Tibial nerve (tissue), 4 donors: Measurements from ENCODE around the gene LRRC28.

Source experiments
- EP300 ChIP-seq, 2 donors: sonication (generic); formaldehyde crosslinking; IDR thresholded peaks; one replicate each; pipeline ENCODE4 v1.6.1; 2017; ENCODE audit warnings: antibody characterized with exemption in 2 of 2, mild to moderate bottlenecking in 1 of 2
- POLR2A ChIP-seq, 2 donors: fragments of 450-650 bp; IDR thresholded peaks; one replicate each; pipeline ENCODE4 v1.6.1; 2017; ENCODE audit warnings: antibody characterized with exemption in 2 of 2, mild to moderate bottlenecking in 2 of 2, moderate library complexity in 2 of 2
- TF ChIP-seq, protein P1 (sequence below), 5 experiments: fragments of 200-600 bp in 3 of 5; fragments of 450-650 bp in 2 of 5; sonication (generic) in 3 of 5; IDR thresholded peaks; one replicate each; pipeline ENCODE4 v1.5.1; 2016 to 2019; ENCODE audit warnings: antibody characterized with exemption in 5 of 5, mild to moderate bottlenecking in 3 of 5, moderate library complexity in 2 of 5

GRCh38 chr15:99296386-99296785, 45.1 kb downstream of the LRRC28 start:
- TF ChIP-seq, protein P1, sequence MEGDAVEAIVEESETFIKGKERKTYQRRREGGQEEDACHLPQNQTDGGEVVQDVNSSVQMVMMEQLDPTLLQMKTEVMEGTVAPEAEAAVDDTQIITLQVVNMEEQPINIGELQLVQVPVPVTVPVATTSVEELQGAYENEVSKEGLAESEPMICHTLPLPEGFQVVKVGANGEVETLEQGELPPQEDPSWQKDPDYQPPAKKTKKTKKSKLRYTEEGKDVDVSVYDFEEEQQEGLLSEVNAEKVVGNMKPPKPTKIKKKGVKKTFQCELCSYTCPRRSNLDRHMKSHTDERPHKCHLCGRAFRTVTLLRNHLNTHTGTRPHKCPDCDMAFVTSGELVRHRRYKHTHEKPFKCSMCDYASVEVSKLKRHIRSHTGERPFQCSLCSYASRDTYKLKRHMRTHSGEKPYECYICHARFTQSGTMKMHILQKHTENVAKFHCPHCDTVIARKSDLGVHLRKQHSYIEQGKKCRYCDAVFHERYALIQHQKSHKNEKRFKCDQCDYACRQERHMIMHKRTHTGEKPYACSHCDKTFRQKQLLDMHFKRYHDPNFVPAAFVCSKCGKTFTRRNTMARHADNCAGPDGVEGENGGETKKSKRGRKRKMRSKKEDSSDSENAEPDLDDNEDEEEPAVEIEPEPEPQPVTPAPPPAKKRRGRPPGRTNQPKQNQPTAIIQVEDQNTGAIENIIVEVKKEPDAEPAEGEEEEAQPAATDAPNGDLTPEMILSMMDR (IDR thresholded peaks at IDR 0.05) = no peak
- TF ChIP-seq POLR2A (IDR thresholded peaks at IDR 0.05) = no peak
- TF ChIP-seq EP300 (IDR thresholded peaks at IDR 0.05) = no peak
